ENCODE measurements around the gene ZBTB46. TPM values are rescaled to one million over a fixed set of nuclear protein-coding genes. Genes with fewer than 3 reads are reported as not detected.
"Not testable (repeated sequence)": the region's sequence is repeated elsewhere in the genome, so short reads cannot be mapped to it uniquely, and the experiment has no call there.

The ZBTB46 gene
- total RNA-seq, 4 donors from 2014 or later: 15.9 to 39.9 (median 27.7) TPM

- Histone ChIP-seq H3K4me3 (replicated peaks in 1 of 3) (no peak overlapping the region), H3K36me3 (no peaks in the 10 kb centered on the region), H3K9me3 (no peaks in the 10 kb centered on the region), H3K27me3 (no peaks in the 10 kb centered on the region), H3K4me1 (peaks cover 27 to 65% of the 10 kb centered on the region in 2 donors), H3K27ac (peak overlapping the region in 2 of 3 donors; percentile 60 to 63)
- 22 to 35% methylated on average over 27 to 30 of the region's 36 CpGs for WGBS, 2 donors
- TF ChIP-seq, protein P1, sequence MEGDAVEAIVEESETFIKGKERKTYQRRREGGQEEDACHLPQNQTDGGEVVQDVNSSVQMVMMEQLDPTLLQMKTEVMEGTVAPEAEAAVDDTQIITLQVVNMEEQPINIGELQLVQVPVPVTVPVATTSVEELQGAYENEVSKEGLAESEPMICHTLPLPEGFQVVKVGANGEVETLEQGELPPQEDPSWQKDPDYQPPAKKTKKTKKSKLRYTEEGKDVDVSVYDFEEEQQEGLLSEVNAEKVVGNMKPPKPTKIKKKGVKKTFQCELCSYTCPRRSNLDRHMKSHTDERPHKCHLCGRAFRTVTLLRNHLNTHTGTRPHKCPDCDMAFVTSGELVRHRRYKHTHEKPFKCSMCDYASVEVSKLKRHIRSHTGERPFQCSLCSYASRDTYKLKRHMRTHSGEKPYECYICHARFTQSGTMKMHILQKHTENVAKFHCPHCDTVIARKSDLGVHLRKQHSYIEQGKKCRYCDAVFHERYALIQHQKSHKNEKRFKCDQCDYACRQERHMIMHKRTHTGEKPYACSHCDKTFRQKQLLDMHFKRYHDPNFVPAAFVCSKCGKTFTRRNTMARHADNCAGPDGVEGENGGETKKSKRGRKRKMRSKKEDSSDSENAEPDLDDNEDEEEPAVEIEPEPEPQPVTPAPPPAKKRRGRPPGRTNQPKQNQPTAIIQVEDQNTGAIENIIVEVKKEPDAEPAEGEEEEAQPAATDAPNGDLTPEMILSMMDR (IDR thresholded peaks at IDR 0.05): no peak
- no peak for TF ChIP-seq POLR2A (IDR thresholded peaks at IDR 0.05)
- intact Hi-C loops (cut with DNase I): no loop called here
- DNase-seq: no peak
Observed at GRCh38 chr20:63855363-63856097, 24.5 kb upstream of the ZBTB46 start.

DNA sequence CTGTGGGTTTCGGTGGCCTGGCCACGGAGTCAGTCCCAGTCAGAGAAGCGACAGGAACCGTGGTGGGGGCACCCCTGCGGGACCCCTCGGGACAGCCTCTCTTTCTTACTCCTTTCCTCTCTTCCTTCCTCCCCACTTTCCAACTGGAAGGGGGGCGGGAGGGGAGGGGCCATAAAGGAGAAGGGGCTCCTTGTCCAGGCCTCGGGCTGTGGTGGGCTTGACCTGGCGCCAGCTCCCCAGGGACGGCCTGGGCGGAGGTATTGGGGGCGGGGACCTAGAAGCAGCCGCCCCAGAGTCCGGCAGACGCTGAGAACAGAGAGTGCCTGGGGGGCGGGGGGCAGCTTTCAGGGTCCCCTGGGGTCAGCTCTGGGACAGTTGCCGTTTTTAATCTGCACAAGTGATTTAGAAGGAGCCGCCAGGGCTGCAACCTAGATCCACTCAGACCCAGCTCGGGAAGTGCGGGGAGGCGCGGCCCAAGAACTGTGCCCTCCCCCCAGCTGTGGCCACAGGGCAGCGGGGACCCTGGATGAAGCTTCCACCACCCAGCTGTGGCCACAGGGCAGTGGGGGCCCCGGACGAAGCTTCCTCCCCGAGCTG is 23.8 kb upstream of the ZBTB46 start:
- no peak for DNase-seq
- no peaks in the 10 kb centered on the region for H3K9me3 ChIP-seq
- 7 to 13% methylated on average over 20 to 23 of the region's 26 CpGs for WGBS, 2 donors
- no peaks in the 10 kb centered on the region for H3K36me3 ChIP-seq
- intact Hi-C loops (cut with DNase I): no loop called here
- peak overlapping the region; percentile 33 to 63 (median 60) for H3K27ac ChIP-seq
- TF ChIP-seq, protein P1 (IDR thresholded peaks at IDR 0.05): no peak
- no peak for TF ChIP-seq POLR2A (IDR thresholded peaks at IDR 0.05)
- H3K27me3 ChIP-seq: no peaks in the 10 kb centered on the region
- peaks cover 27 to 58% of the 10 kb centered on the region in 2 donors for H3K4me1 ChIP-seq
- no peak overlapping the region for H3K4me3 ChIP-seq (replicated peaks in 1 of 3)

DNA sequence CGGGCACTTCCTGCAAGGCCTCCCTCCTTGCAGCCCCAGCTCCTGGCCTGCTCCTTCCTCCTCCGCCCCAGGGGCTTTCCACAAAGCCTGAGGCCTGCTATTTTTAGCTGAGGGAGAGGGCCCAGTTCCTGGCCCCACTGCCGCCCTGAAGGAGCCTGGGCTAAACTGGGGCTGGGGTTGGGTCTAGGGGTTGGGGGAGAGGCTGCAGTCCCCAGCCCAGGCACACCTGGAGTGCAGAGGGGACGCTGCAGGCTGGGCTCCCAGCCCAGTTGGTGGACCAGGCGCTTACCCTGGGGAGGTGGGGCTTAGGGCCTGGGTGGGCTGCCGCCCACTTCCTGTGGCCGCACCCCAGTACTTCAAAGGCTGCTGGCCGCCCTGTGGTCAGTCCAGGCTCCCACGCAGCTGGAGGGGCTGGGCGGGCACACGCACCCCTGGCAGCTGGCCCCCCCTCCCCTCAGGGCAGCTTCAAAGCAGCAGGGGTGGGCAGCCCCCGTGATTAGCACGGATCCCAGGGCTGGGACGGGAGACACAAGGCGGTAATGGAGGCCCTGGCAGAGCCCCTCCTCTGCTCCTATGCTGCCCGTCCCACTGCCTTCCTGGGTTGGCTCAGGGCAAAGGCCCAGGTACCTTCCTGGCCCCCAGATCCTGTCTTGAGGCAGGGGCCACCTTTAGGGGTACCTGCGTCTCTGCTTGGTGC is 23.2 kb upstream of the ZBTB46 start:
- peaks cover 24 to 52% of the 10 kb centered on the region in 2 donors for H3K4me1 ChIP-seq

DNA sequence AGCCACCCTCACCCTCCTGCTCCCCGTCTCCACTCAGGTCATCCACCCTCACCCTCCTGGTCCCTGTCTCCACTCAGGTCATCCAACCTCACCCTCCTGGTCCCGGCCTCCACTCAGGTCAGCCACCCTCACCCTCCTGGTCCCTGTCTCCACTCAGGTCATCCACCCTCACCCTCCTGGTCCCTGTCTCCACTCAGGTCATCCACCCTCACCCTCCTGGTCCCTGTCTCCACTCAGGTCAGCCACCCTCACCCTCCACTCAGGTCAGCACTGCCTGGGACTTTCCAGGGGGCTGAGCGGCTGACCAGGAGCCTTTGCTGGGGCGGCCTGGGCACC is 22.6 kb upstream of the ZBTB46 start:
- Histone ChIP-seq H3K27ac (peak overlapping the region in 2 of 3 donors; percentile 60 to 63), H3K4me1 (peaks cover 22 to 46% of the 10 kb centered on the region in 2 donors)
- H3K36me3 ChIP-seq; H3K27me3 ChIP-seq; H3K4me3 ChIP-seq (replicated peaks in 1 of 3); DNase-seq; intact Hi-C loops (cut with DNase I); H3K9me3 ChIP-seq: not testable (repeated sequence)
- WGBS, 2 donors: 61 to 87% methylated on average over 4 of the region's 4 CpGs

More for the DNA sequence above, 23.2 kb upstream of the ZBTB46 start:
- H3K36me3 ChIP-seq: no peaks in the 10 kb centered on the region
- WGBS, 2 donors: 35 to 56% methylated on average over 6 of the region's 17 CpGs
- peak overlapping the region; percentile 33 to 63 (median 60) for H3K27ac ChIP-seq
- no peaks in the 10 kb centered on the region for H3K27me3 ChIP-seq
- no peak overlapping the region for H3K4me3 ChIP-seq (replicated peaks in 1 of 3)
- no peaks in the 10 kb centered on the region for H3K9me3 ChIP-seq
- intact Hi-C loops (cut with DNase I): no loop called here
- TF ChIP-seq, protein P1 (IDR thresholded peaks at IDR 0.05): no peak
- no peak for TF ChIP-seq POLR2A (IDR thresholded peaks at IDR 0.05)
- DNase-seq: no peak

DNA sequence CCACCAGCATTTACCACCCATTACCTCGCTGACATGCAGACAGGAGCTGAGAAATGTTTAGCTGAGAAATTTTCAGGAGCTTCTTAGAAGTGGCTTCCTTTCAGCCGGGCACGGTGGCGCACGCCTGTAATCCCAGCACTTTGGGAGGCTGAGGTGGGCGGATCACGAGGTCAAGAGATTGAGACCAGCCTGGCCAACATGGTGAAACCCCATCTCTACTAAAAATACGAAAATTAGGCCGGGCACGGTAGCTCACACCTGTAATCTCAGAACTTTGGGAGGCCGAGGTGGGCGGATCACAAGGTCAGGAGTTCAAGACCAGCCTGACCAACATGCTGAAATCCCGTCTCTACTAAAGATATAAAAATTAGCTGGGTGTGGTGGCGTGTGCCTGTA is 20.5 kb upstream of the ZBTB46 start:
- intact Hi-C loops (cut with DNase I); H3K9me3 ChIP-seq; H3K36me3 ChIP-seq; H3K4me3 ChIP-seq (replicated peaks in 1 of 3); DNase-seq; H3K27me3 ChIP-seq; H3K27ac ChIP-seq: not testable (repeated sequence)
- H3K4me1 ChIP-seq: peaks cover 19 to 50% of the 10 kb centered on the region in 2 donors
- 87 to 88% methylated on average over 14 of the region's 14 CpGs for WGBS, 2 donors

Data from thyroid gland (tissue), 4 donors.